Suprapubic skin (tissue), 4 donors: ENCODE data around the gene CHRDL2. TPM values are rescaled to one million over a fixed set of nuclear protein-coding genes. Genes with fewer than 3 reads are reported as not detected.
"Not testable (repeated sequence)": the region's sequence is repeated elsewhere in the genome, so short reads cannot be mapped to it uniquely, and the experiment has no call there.

Experiments
- DNase-seq, 2 donors: peaks; one replicate each; pipeline ENCODE4 v3.0.0-alpha.2; 2019; ENCODE audit warnings: low spot score in 2 of 2
- H3K27ac ChIP-seq: fragments of 200-600 bp; sonication (generic); one replicate; pipeline ENCODE4 v1.5.1; 2019
- H3K27me3 ChIP-seq: fragments of 200-600 bp; sonication (generic); one replicate; pipeline ENCODE4 v1.5.1; 2019
- H3K36me3 ChIP-seq: fragments of 200-600 bp; sonication (generic); one replicate; pipeline ENCODE4 v1.5.1; 2019
- H3K4me1 ChIP-seq: fragments of 200-600 bp; sonication (generic); one replicate; pipeline ENCODE4 v1.5.1; 2019
- H3K4me3 ChIP-seq: fragments of 200-600 bp; sonication (generic); one replicate; pipeline ENCODE4 v1.5.1; 2019; ENCODE audit warnings: mild to moderate bottlenecking
- H3K9me3 ChIP-seq: fragments of 200-600 bp; sonication (generic); one replicate; pipeline ENCODE4 v1.5.1; 2019
- CTCF ChIP-seq, 2 donors: fragments of 200-600 bp in 1 of 2; fragments of 450-650 bp in 1 of 2; sonication (generic) in 1 of 2; IDR thresholded peaks; one replicate each; pipeline ENCODE4 v1.5.1; 2016 to 2019; ENCODE audit warnings: antibody characterized with exemption in 2 of 2, mild to moderate bottlenecking in 1 of 2, moderate library complexity in 1 of 2
- EP300 ChIP-seq: sonication (generic); formaldehyde crosslinking; IDR thresholded peaks from one replicate; pipeline ENCODE4 v1.6.1; 2017; ENCODE audit warnings: antibody characterized with exemption
- POLR2A ChIP-seq, 2 donors: fragments of 450-650 bp; IDR thresholded peaks; one replicate each; pipeline ENCODE4 v1.6.1; 2017; ENCODE audit warnings: antibody characterized with exemption in 2 of 2, mild to moderate bottlenecking in 2 of 2, moderate library complexity in 2 of 2
- POLR2AphosphoS5 ChIP-seq, 3 donors: sonication (generic); formaldehyde crosslinking; IDR thresholded peaks; one replicate each; pipeline ENCODE4 v1.6.1; 2017; ENCODE audit warnings: antibody characterized with exemption in 3 of 3
- WGBS: methylation state at CpG from one replicate; pipeline ENCODE4 v1.1.5; 2018; 5-methylcytosine and 5-hydroxymethylcytosine counted together
- total RNA-seq, 4 donors: library from RNA; depleted of rRNA; stranded (reverse); fragments of >200 nt; gene quantifications; one replicate each; pipeline ENCODE4 v1.1.0, GENCODE V29; 2016

Gene CHRDL2
- total RNA-seq, 4 donors from 2014 or later, result not detected

- no peaks in the 10 kb centered on the region for H3K36me3 ChIP-seq
- TF ChIP-seq POLR2AphosphoS5 (IDR thresholded peaks at IDR 0.05), result no peak
- TF ChIP-seq POLR2A (IDR thresholded peaks at IDR 0.05), result no peak
- TF ChIP-seq CTCF (IDR thresholded peaks at IDR 0.05), result no peak
- no peak for TF ChIP-seq EP300
- WGBS, result 81% methylated on average over 2 of the region's 2 CpGs
- H3K27me3 ChIP-seq, result no peaks in the 10 kb centered on the region
- H3K27ac ChIP-seq, result no peak overlapping the region
- H3K4me1 ChIP-seq, result no peaks in the 10 kb centered on the region
- H3K4me3 ChIP-seq, result no peak overlapping the region
- no peak for DNase-seq
- no peaks in the 10 kb centered on the region for H3K9me3 ChIP-seq
These were observed 38.0 kb upstream of the CHRDL2 start for GRCh38 chr11:74769055-74769707.

- H3K4me1 ChIP-seq, H3K36me3 ChIP-seq, H3K4me3 ChIP-seq, DNase-seq, H3K27ac ChIP-seq, H3K9me3 ChIP-seq, H3K27me3 ChIP-seq: not testable (repeated sequence)
- WGBS, result 75% methylated on average over 9 of the region's 9 CpGs
These were observed 37.0 kb upstream of the CHRDL2 start for GRCh38 chr11:74768172-74768651.

- TF ChIP-seq CTCF (IDR thresholded peaks at IDR 0.05) (no peak), POLR2AphosphoS5 (IDR thresholded peaks at IDR 0.05) (no peak), POLR2A (IDR thresholded peaks at IDR 0.05) (no peak), EP300 (no peak)
- Histone ChIP-seq H3K27ac (no peak overlapping the region), H3K27me3 (no peaks in the 10 kb centered on the region), H3K4me1 (no peaks in the 10 kb centered on the region), H3K9me3 (no peaks in the 10 kb centered on the region), H3K36me3 (no peaks in the 10 kb centered on the region), H3K4me3 (no peak overlapping the region)
- DNase-seq, result no peak
- 73% methylated on average over 1 of the region's 1 CpG for WGBS
These were observed 35.7 kb upstream of the CHRDL2 start for GRCh38 chr11:74766905-74767304.

GRCh38 chr11:74756571-74756970 lies 25.3 kb upstream of the CHRDL2 start:
- TF ChIP-seq POLR2AphosphoS5 (IDR thresholded peaks at IDR 0.05) (no peak), CTCF (IDR thresholded peaks at IDR 0.05) (no peak)
- WGBS, result 92% methylated on average over 1 of the region's 1 CpG
- H3K4me1 ChIP-seq, result peaks cover 10% of the 10 kb centered on the region
- no peak for DNase-seq
- no peaks in the 10 kb centered on the region for H3K27me3 ChIP-seq
- H3K4me3 ChIP-seq, result no peak overlapping the region
- no peaks in the 10 kb centered on the region for H3K36me3 ChIP-seq
- H3K9me3 ChIP-seq, result no peaks in the 10 kb centered on the region
- no peak overlapping the region for H3K27ac ChIP-seq

GRCh38 chr11:74755395-74755995 lies 24.3 kb upstream of the CHRDL2 start:
- Histone ChIP-seq H3K27me3 (no peaks in the 10 kb centered on the region), H3K4me3 (no peak overlapping the region), H3K4me1 (peaks cover 13% of the 10 kb centered on the region), H3K9me3 (no peaks in the 10 kb centered on the region), H3K36me3 (no peaks in the 10 kb centered on the region), H3K27ac (no peak overlapping the region)
- WGBS, result 63% methylated on average over 1 of the region's 1 CpG
- no peak for DNase-seq
- TF ChIP-seq EP300, result no peak
- no peak for TF ChIP-seq POLR2AphosphoS5 (IDR thresholded peaks at IDR 0.05)
- TF ChIP-seq POLR2A (IDR thresholded peaks at IDR 0.05), result no peak
- no peak for TF ChIP-seq CTCF (IDR thresholded peaks at IDR 0.05)
